Stimulated activated CD4-positive, alpha-beta T cell treated with anti-CD3 and anti-CD28 coated beads, Interleukin-1b, Interleukin-23, amount 100 ng/mL, for 1 hour (primary cell): ENCODE measurements around the gene ZNF577.

ENCODE experiments used
- DNase-seq, 2 donors: peaks; one replicate each; pipeline ENCODE4 v3.0.0-alpha.2; 2020; ENCODE audit warnings: low read depth in 2 of 2

The ZNF577 gene

GRCh38 chr19:51861870-51862622, 25.7 kb downstream of the ZNF577 start:
- DNase-seq: no peak

DNA sequence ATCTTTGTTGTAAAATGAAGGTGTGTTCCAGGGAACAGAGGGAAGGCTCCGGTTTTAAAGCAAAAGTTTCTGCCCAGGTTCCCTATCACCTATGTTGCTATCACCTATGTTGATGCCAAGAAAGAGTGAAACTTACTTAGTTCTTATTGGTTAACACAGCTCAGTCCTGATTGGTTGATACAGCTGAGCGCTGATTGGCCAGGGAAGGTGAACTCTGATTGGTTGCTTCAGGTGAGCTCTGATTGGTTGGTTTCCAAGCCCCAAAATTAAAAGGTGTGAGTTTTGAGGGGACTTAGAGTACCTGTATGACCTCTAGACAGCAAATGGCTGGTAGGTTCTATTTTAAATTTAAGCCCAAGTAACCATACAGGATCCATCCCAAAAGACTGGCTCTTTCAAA, 50.6 kb downstream of the ZNF577 start:
- DNase-seq: no peak

- DNase-seq: no peak
Measured at GRCh38 chr19:51830274-51830673, 57.5 kb downstream of the ZNF577 start.

DNA sequence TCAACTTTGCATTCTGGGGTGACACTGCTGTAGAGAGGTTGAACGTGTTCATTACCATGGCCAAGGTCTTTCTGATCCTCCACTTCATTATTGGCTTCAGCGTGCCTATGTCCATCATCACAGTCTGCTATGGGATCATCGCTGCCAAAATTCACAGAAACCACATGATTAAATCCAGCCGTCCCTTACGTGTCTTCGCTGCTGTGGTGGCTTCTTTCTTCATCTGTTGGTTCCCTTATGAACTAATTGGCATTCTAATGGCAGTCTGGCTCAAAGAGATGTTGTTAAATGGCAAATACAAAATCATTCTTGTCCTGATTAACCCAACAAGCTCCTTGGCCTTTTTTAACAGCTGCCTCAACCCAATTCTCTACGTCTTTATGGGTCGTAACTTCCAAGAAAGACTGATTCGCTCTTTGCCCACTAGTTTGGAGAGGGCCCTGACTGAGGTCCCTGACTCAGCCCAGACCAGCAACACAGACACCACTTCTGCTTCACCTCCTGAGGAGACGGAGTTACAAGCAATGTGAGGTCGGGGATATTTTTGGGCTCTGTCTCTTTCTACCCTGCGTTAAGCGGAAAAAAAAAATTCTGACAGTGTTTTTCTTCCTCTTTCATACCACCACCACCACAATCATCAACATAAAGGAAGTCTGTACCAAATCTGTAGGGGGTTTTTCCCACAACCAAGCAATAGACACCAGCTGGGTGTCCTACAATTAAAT, 63.3 kb downstream of the ZNF577 start:
- DNase-seq: no peak

- no peak for DNase-seq
Measured at GRCh38 chr19:51822946-51823345, 64.8 kb downstream of the ZNF577 start.

- no peak for DNase-seq
Measured at GRCh38 chr19:51822325-51822724, 65.4 kb downstream of the ZNF577 start.

GRCh38 chr19:51821921-51822320, 65.8 kb downstream of the ZNF577 start:
- DNase-seq: no peak

DNA sequence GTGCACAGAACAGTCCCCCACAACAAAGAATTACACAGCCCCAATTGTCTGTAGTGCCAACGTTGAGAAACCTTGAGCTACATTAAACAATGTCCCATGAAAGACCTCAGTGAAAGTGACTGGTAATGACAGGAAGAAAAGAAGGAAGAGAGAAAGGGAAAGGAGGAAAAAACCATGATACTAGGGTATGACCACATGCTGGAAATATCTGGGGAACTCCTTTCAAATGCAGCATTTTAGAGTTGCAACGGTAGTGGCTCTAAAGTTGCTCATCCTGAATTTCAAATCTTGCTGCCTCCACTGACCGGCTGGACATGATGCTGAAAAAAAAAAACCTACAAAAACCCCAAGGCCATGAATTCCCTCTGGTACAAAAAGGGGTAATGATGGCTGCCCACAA, 66.3 kb downstream of the ZNF577 start:
- no peak for DNase-seq
